HepG2 (cell line): ENCODE results near the gene CAPRIN2. TPM values are rescaled to one million over a fixed set of nuclear protein-coding genes. Genes with fewer than 3 reads are reported as not detected.

Experiments used
- ATAC-seq: fragments of 200-7000 bp; cut with Tn5 transposase; 3 replicates; pipeline ENCODE4 v1.9.1; 2020; ENCODE audit warnings: mild to moderate bottlenecking, moderate library complexity
- BruUV-seq: library from RNA; stranded (reverse); fragments of 400-500 nt; replicated peaks from 2 replicates; lab custom pipeline; 2021; lab: Mats Ljungman, UMichigan
- CTCF ChIA-PET: fragments of 300-600 bp; formaldehyde crosslinking; extraction: SDS; loops from one replicate; lab custom pipeline; 2021; ENCODE audit warnings: low total read pairs, inconsistent platforms, low intra/inter-chr PET ratio; lab: Yijun Ruan, JAX
- POLR2A ChIA-PET: fragments of 350-600 bp; sonication (Branson Sonifier 250); formaldehyde crosslinking; loops from one replicate; lab custom pipeline; 2020; ENCODE audit warnings: antibody characterized with exemption, inconsistent platforms; lab: Yijun Ruan, JAX
- DNase-seq: peaks from one replicate; pipeline ENCODE4 v3.0.0-alpha.2; 2015; ENCODE audit warnings: low spot score
- FAIRE-seq: peaks from 3 replicates; lab custom pipeline; 2011; peaks lifted over from hg19 to GRCh38; lab: Jason Lieb, UNC
- H2AFZ ChIP-seq: one replicate; pipeline ENCODE4 v1.6.1; 2011; ENCODE audit warnings: low read length, inconsistent platforms
- H3K27ac ChIP-seq: fragments of 300-600 bp; 3 replicates; pipeline ENCODE4 v1.8.0; 2011; ENCODE audit warnings: mixed run types, mild to moderate bottlenecking, mixed read lengths, low read length, inconsistent platforms; ENCODE audit not compliant: insufficient read depth; ENCODE audit errors: extremely low read length
- H3K27me3 ChIP-seq, 2 experiments: fragments of 200-600 bp in 1 of 2; 2 replicates in 1 of 2; 3 replicates in 1 of 2; pipeline versions ENCODE4 v1.6.0 to v1.8.0; 2011; ENCODE audit warnings: low read length in 2 of 2, mild to moderate bottlenecking in 2 of 2, moderate library complexity in 2 of 2, inconsistent platforms in 1 of 2; ENCODE audit not compliant: insufficient read depth in 2 of 2, control insufficient read depth in 1 of 2
- H3K36me3 ChIP-seq, 2 experiments: fragments of 200-600 bp in 1 of 2; replicated peaks in 1 of 2; 2 replicates in 1 of 2; 3 replicates in 1 of 2; pipeline versions ENCODE4 v1.5.1 to v1.8.0; 2011; ENCODE audit warnings: low read length in 2 of 2, inconsistent platforms in 1 of 2; ENCODE audit not compliant: insufficient read depth in 2 of 2, control insufficient read depth in 1 of 2
- H3K4me1 ChIP-seq: 2 replicates; pipeline ENCODE4 v1.5.1; 2012; ENCODE audit warnings: low read length, inconsistent platforms; ENCODE audit not compliant: insufficient read depth
- H3K4me2 ChIP-seq: 2 replicates; pipeline ENCODE4 v1.6.0; 2011; ENCODE audit warnings: low read depth, low read length, inconsistent platforms
- H3K4me3 ChIP-seq, 3 experiments: fragments of 200-600 bp in 1 of 3; sonication (generic), shearing (Covaris generic) in 1 of 3; replicated peaks in 1 of 3; 2 replicates each; pipeline ENCODE4 v1.5.1; 2011 to 2016; ENCODE audit warnings: low read length in 3 of 3, inconsistent platforms in 2 of 3, low read depth in 2 of 3, mild to moderate bottlenecking in 2 of 3, control low read depth in 1 of 3, mixed read lengths in 1 of 3; ENCODE audit not compliant: insufficient read depth in 1 of 3
- H3K79me2 ChIP-seq: one replicate; pipeline ENCODE4 v1.6.1; 2011; ENCODE audit warnings: low read length, inconsistent platforms; ENCODE audit not compliant: insufficient read depth
- H3K9ac ChIP-seq: 2 replicates; pipeline ENCODE4 v1.6.0; 2011; ENCODE audit warnings: mild to moderate bottlenecking, low read depth, low read length, inconsistent platforms; ENCODE audit not compliant: insufficient read depth
- H3K9me3 ChIP-seq: 2 replicates; pipeline ENCODE4 v1.5.1; 2012; ENCODE audit warnings: mild to moderate bottlenecking, low read length
- H4K20me1 ChIP-seq: 2 replicates; pipeline ENCODE4 v1.6.0; 2011; ENCODE audit warnings: inconsistent platforms, mild to moderate bottlenecking, low read length, moderate library complexity; ENCODE audit not compliant: insufficient read depth
- ADNP ChIP-seq: sonication (generic); formaldehyde crosslinking; IDR thresholded peaks from 2 replicates; pipeline ENCODE4 v1.4.0; 2020; ENCODE audit warnings: missing genetic modification reagents
- MED1 ChIP-seq: sonication (generic); formaldehyde crosslinking; IDR thresholded peaks from 2 replicates; pipeline ENCODE4 v1.4.0; 2020; ENCODE audit warnings: missing genetic modification reagents
- PHF21A ChIP-seq: sonication (generic); formaldehyde crosslinking; IDR thresholded peaks from 2 replicates; pipeline ENCODE4 v1.5.0; 2020; ENCODE audit warnings: mild to moderate bottlenecking, missing genetic modification reagents
- REL ChIP-seq: sonication (generic); formaldehyde crosslinking; conservative IDR thresholded peaks from 2 replicates; pipeline ENCODE4 v1.8.0; 2022; ENCODE audit warnings: mild to moderate bottlenecking, missing genetic modification reagents, moderate library complexity
- SAP130 ChIP-seq: IDR thresholded peaks from 2 replicates; pipeline ENCODE4 v1.6.1; 2016; ENCODE audit warnings: low read depth
- SMAD1 ChIP-seq: sonication (generic); formaldehyde crosslinking; IDR thresholded peaks from 2 replicates; pipeline ENCODE4 v1.4.0; 2020; ENCODE audit warnings: missing genetic modification reagents, low read depth, mild to moderate bottlenecking, borderline replicate concordance
- SNAPC2 ChIP-seq: sonication (generic); formaldehyde crosslinking; IDR thresholded peaks from 2 replicates; pipeline ENCODE4 v1.8.1; 2022; ENCODE audit warnings: mild to moderate bottlenecking, missing genetic modification reagents
- ZKSCAN5 ChIP-seq: sonication (generic); formaldehyde crosslinking; IDR thresholded peaks from 2 replicates; pipeline ENCODE4 v1.5.1; 2020; ENCODE audit warnings: mild to moderate bottlenecking, missing genetic modification reagents
- ZNF407 ChIP-seq: sonication (generic); formaldehyde crosslinking; IDR thresholded peaks from one replicate; pipeline ENCODE4 v1.5.1; 2020; ENCODE audit warnings: mild to moderate bottlenecking, missing genetic modification reagents; ENCODE audit errors: not compliant biosample characterization
- ZNF547 ChIP-seq: sonication (generic); formaldehyde crosslinking; IDR thresholded peaks from 2 replicates; pipeline ENCODE4 v1.5.1; 2020; ENCODE audit warnings: mild to moderate bottlenecking, missing genetic modification reagents
- ZNF746 ChIP-seq: sonication (generic); formaldehyde crosslinking; IDR thresholded peaks from 2 replicates; pipeline ENCODE4 v1.8.0; 2022; ENCODE audit warnings: mild to moderate bottlenecking, missing genetic modification reagents
- ZNF790 ChIP-seq: sonication (generic); formaldehyde crosslinking; IDR thresholded peaks from 2 replicates; pipeline ENCODE4 v1.8.0; 2022; ENCODE audit warnings: missing genetic modification reagents, mild to moderate bottlenecking, borderline replicate concordance
- WGBS: methylation state at CpG from one replicate; pipeline ENCODE4 v1.1.6; 2017; ENCODE audit warnings: low lambda C conversion rate; 5-methylcytosine and 5-hydroxymethylcytosine counted together
- in situ Hi-C: cut with HindIII; loops from 2 replicates; pipeline ENCODE4 v1.10.0; 2017; ENCODE audit warnings: low pct_unique_long_range_greater_than_20kb; ENCODE audit not compliant: extremely low pct_ligation_motif_present
- intact Hi-C: fragments of 100-400 bp; cut with micrococcal nuclease; formaldehyde crosslinking; loops from one replicate; pipeline ENCODE4 v1.10.0; 2022; ENCODE audit not compliant: unreplicated experiment
- polyA plus RNA-seq, 8 experiments: library from polyadenylated mRNA; depleted of rRNA in 3 of 8; stranded (reverse) in 7 of 8; unstranded in 1 of 8; fragments of >200 nt; fragmentation: Illumina TruSeq in 4 of 8; extraction: Trizol in 4 of 8; gene quantifications; 2 replicates each; pipeline versions ENCODE4 v1.2.1 to v1.2.3, GENCODE V29; 2011 to 2016; ENCODE audit warnings: low read depth in 4 of 8, missing spikeins in 1 of 8, mixed read lengths in 1 of 8; ENCODE audit not compliant: insufficient read depth in 1 of 8
- total RNA-seq, 5 experiments: library from RNA; depleted of rRNA; stranded (reverse); fragments of >200 nt; fragmentation: Illumina TruSeq; extraction: Trizol; gene quantifications; 2 replicates each; pipeline ENCODE4 v1.2.3, GENCODE V29; 2016; ENCODE audit warnings: low read depth in 1 of 5
- TF ChIP-seq, protein P1 (sequence below): sonication (generic); formaldehyde crosslinking; IDR thresholded peaks from 2 replicates; pipeline ENCODE4 v1.4.0; 2020; ENCODE audit warnings: missing genetic modification reagents, low read depth, mild to moderate bottlenecking, borderline replicate concordance

The CAPRIN2 gene
- total and polyA plus RNA-seq, 2 of the 13 experiments (the other 11 are each of a cell fraction or from before 2014, with no cell fraction given), result 21.7 to 30.6 TPM

DNA sequence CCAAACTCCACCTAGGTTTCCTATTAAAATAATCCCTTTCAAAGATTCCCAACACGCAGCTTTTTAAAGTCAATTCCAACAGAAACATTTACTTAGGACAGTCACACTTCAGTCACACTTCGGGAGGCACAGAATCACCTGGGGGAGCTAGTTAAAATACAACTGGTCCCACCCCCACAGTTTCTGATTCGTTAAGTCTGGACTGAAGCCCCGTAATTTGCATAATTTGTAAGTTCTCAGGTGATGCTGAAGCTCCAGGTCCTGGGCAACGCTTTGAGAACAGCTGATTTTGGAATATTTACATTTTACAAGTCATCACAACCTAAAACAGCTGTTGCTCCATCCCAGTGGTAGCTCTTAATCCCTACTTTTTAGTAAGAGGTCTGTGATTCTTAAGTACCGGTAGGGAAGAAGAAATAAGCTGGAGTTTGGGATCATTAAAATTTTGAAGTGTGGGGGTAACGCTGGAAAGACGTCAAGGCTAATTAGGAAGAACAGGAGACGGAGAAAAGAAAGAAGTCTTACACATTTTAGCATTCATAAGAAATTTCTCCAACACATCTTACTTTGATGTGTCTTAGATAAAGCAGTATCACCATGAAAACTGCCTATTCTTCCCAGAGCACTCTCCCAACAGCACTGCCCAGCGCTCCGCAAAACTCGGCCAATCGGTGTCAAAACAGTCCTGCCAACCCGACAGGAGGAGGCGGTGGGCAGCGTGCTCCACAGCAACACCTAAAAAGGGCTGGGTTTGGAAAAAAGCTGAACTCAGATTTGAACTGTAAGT lies 60.1 kb downstream of the CAPRIN2 start:
- FAIRE-seq (peak; percentile 57), DNase-seq (peak; percentile 41), ATAC-seq (peak; percentile 78)
- peak overlapping the region; percentile 91 for H3K4me2 ChIP-seq
- WGBS, result 2% methylated on average over 16 of the region's 16 CpGs
- H3K9ac ChIP-seq, result peak overlapping the region; percentile 91
- peak overlapping the region; percentile 84 for H3K27ac ChIP-seq
- intact Hi-C loops, result loop anchor here (1.0 to 10.0 kb wide), 3 partner anchors 62 to 180 kb away; no protein-coding TSS in a partner anchor
- POLR2A ChIA-PET, result interaction anchor here (1.1 to 2.5 kb wide), 5 partner anchors 59 to 186 kb away, joined by 3 to 15 read pairs (median 4); partner anchors contain the start of gene CAPRIN2
- H3K79me2 ChIP-seq, result peaks cover 48% of the 10 kb centered on the region
- H2AFZ ChIP-seq, result peak overlapping the region; percentile 66
- H3K4me3 ChIP-seq, result peak overlapping the region; percentile 93 to 99 (median 96)
- in situ Hi-C loops, result no loop called here
- CTCF ChIA-PET, result no interaction called here
- peaks cover 49% of the 10 kb centered on the region for H3K4me1 ChIP-seq
- no TSS peak for BruUV-seq
- H3K9me3 ChIP-seq, result no peaks in the 10 kb centered on the region
- H4K20me1 ChIP-seq, result no peaks in the 10 kb centered on the region; the same call in 1 of the 2 replicates
- no peaks in the 10 kb centered on the region; a peak in 1 of 5 replicates for H3K27me3 ChIP-seq
- no peaks in the 10 kb centered on the region for H3K36me3 ChIP-seq
- TF ChIP-seq ZNF746, result no peak
- TF ChIP-seq ZKSCAN5 (CRISPR knock-in tag), result no peak
- no peak for TF ChIP-seq SMAD1 (CRISPR knock-in tag)
- TF ChIP-seq, protein P1, sequence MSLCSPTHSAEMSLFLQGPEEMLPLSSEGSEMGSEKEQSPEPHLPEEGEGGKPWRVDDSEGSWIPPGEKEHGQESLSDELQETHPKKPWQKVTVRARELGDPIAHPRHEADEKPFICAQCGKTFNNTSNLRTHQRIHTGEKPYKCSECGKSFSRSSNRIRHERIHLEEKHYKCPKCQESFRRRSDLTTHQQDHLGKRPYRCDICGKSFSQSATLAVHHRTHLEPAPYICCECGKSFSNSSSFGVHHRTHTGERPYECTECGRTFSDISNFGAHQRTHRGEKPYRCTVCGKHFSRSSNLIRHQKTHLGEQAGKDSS (CRISPR knock-in tag), result peak; percentile 71; the same call in 1 of the 2 replicates
- TF ChIP-seq SNAPC2 (CRISPR knock-in tag), result no peak
- TF ChIP-seq PHF21A (CRISPR knock-in tag), result 0 out of 2 replicates have a peak, but pooled peaks have one; percentile 9
- no peak for TF ChIP-seq ZNF407 (CRISPR knock-in tag)
- peak; percentile 43; the same call in 1 of the 2 replicates for TF ChIP-seq SAP130 (CRISPR knock-in tag)
- TF ChIP-seq ZNF547, result no peak
- TF ChIP-seq ZNF790 (CRISPR knock-in tag), result 0 out of 2 replicates have a peak, but pooled peaks have one; percentile 17
- TF ChIP-seq ADNP (CRISPR knock-in tag), result no peak
- TF ChIP-seq REL (CRISPR knock-in tag), result 0 out of 2 replicates have a peak, but pooled peaks have one; percentile 64
- no peak for TF ChIP-seq MED1 (CRISPR knock-in tag)
